NCI-H524 treated with DMSO at 0.1 percent for 48 hours (cell line): ENCODE results near the gene ZNF407.

Experiments used
- DNase-seq: peaks from one replicate; lab custom pipeline; 2025; lab: John Stamatoyannopoulos, UW

The ZNF407 gene

GRCh38 chr18:75052475-75052874 is 454.8 kb downstream of the ZNF407 start:
- DNase-seq: peak; percentile 12

- DNase-seq: no peak
Observed at GRCh38 chr18:75053028-75053629, 455.5 kb downstream of the ZNF407 start.

GRCh38 chr18:75054046-75054445 is 456.4 kb downstream of the ZNF407 start:
- DNase-seq: peak; percentile 1

GRCh38 chr18:75054611-75055010 is 456.9 kb downstream of the ZNF407 start:
- no peak for DNase-seq

GRCh38 chr18:75057169-75057960 is 459.7 kb downstream of the ZNF407 start:
- no peak for DNase-seq

- no peak for DNase-seq
Observed at GRCh38 chr18:75060185-75060584, 462.5 kb downstream of the ZNF407 start.

GRCh38 chr18:75062297-75062886 is 464.7 kb downstream of the ZNF407 start:
- DNase-seq: no peak

GRCh38 chr18:75063196-75063595 is 465.5 kb downstream of the ZNF407 start:
- no peak for DNase-seq

GRCh38 chr18:75063615-75064512 is 466.2 kb downstream of the ZNF407 start:
- DNase-seq: no peak

- DNase-seq: no peak
Observed at GRCh38 chr18:75064513-75064905, 466.8 kb downstream of the ZNF407 start.

GRCh38 chr18:75065251-75066000 is 467.8 kb downstream of the ZNF407 start:
- DNase-seq: no peak

GRCh38 chr18:75066021-75066880 is 468.6 kb downstream of the ZNF407 start:
- DNase-seq: no peak

- DNase-seq: no peak
Observed at GRCh38 chr18:75066936-75067335, 469.3 kb downstream of the ZNF407 start.

GRCh38 chr18:75067996-75068645 is 470.5 kb downstream of the ZNF407 start:
- DNase-seq: no peak

GRCh38 chr18:75068682-75069435 is 471.2 kb downstream of the ZNF407 start:
- no peak for DNase-seq

GRCh38 chr18:75070235-75070624 is 472.6 kb downstream of the ZNF407 start:
- no peak for DNase-seq

GRCh38 chr18:75070625-75071483 is 473.2 kb downstream of the ZNF407 start:
- no peak for DNase-seq

GRCh38 chr18:75071484-75071785 is 473.8 kb downstream of the ZNF407 start:
- DNase-seq: no peak
